Mesendoderm (in vitro differentiated cells): Measurements from ENCODE around the gene POLN.

Experiments
- DNase-seq: peaks from one replicate; pipeline ENCODE4 v3.0.0; 2013
- H2AK5ac ChIP-seq: 2 replicates; pipeline ENCODE4 v1.6.1; 2013; ENCODE audit warnings: low read length, inconsistent platforms
- H2BK120ac ChIP-seq: 2 replicates; pipeline ENCODE4 v1.6.1; 2013; ENCODE audit warnings: low read depth, mild to moderate bottlenecking, low read length, moderate library complexity, mixed read lengths
- H2BK15ac ChIP-seq: replicated peaks from 2 replicates; pipeline ENCODE4 v1.6.1; 2013; ENCODE audit warnings: low read depth, mild to moderate bottlenecking, moderate library complexity
- H2BK5ac ChIP-seq: 2 replicates; pipeline ENCODE4 v1.6.1; 2013; ENCODE audit warnings: low read length, inconsistent platforms
- H3K18ac ChIP-seq: 2 replicates; pipeline ENCODE4 v1.6.1; 2013; ENCODE audit warnings: mild to moderate bottlenecking, low read length, mixed read lengths
- H3K23ac ChIP-seq: one replicate; pipeline ENCODE4 v1.6.1; 2013; ENCODE audit warnings: low read length
- H3K27ac ChIP-seq: 2 replicates; pipeline ENCODE4 v1.5.1; 2013; ENCODE audit warnings: low read depth, mild to moderate bottlenecking, inconsistent platforms, low read length, moderate library complexity
- H3K27me3 ChIP-seq: 2 replicates; pipeline ENCODE4 v1.6.1; 2013; ENCODE audit warnings: low read length, control low read depth, mild to moderate bottlenecking, inconsistent platforms; ENCODE audit not compliant: insufficient read depth, poor library complexity
- H3K36me3 ChIP-seq: 2 replicates; pipeline ENCODE4 v1.6.1; 2013; ENCODE audit warnings: low read length, inconsistent platforms; ENCODE audit not compliant: control insufficient read depth, insufficient read depth
- H3K4ac ChIP-seq: one replicate; pipeline ENCODE4 v1.6.1; 2013; ENCODE audit warnings: low read depth, mild to moderate bottlenecking, low read length, moderate library complexity
- H3K4me1 ChIP-seq: 2 replicates; pipeline ENCODE4 v1.6.1; 2013; ENCODE audit warnings: low read depth, low read length, inconsistent platforms; ENCODE audit not compliant: control insufficient read depth
- H3K4me2 ChIP-seq: 2 replicates; pipeline ENCODE4 v1.6.1; 2013; ENCODE audit warnings: low read length
- H3K4me3 ChIP-seq: 2 replicates; pipeline ENCODE4 v1.5.1; 2013; ENCODE audit warnings: mild to moderate bottlenecking, low read length
- H3K56ac ChIP-seq: one replicate; pipeline ENCODE4 v1.6.1; 2013; ENCODE audit warnings: low read length
- H3K79me1 ChIP-seq: 2 replicates; pipeline ENCODE4 v1.6.1; 2013; ENCODE audit warnings: low read length, inconsistent platforms
- H3K79me2 ChIP-seq: 2 replicates; pipeline ENCODE4 v1.6.1; 2013; ENCODE audit warnings: mild to moderate bottlenecking, low read length; ENCODE audit not compliant: control insufficient read depth, insufficient read depth
- H3K9ac ChIP-seq: 2 replicates; pipeline ENCODE4 v1.6.1; 2013; ENCODE audit warnings: low read length, inconsistent platforms
- H4K5ac ChIP-seq: one replicate; pipeline ENCODE4 v1.6.1; 2013; ENCODE audit warnings: low read length
- H4K8ac ChIP-seq: one replicate; pipeline ENCODE4 v1.6.1; 2013; ENCODE audit warnings: low read depth, mild to moderate bottlenecking, control low read depth, low read length, moderate library complexity
- WGBS: extraction: QIAGEN DNeasy Blood & Tissue Kit; methylation state at CpG from one replicate; pipeline ENCODE4 v1.1.7; 2013; ENCODE audit warnings: low lambda C conversion rate, missing lambda C conversion rate; ENCODE audit not compliant: insufficient coverage; ENCODE audit errors: extremely low coverage; 5-methylcytosine and 5-hydroxymethylcytosine counted together

POLN gene

GRCh38 chr4:2248044-2248780, 6.3 kb upstream of the POLN start:
- H3K56ac ChIP-seq, result no peak overlapping the region
- no peak overlapping the region for H4K5ac ChIP-seq
- no peak overlapping the region for H3K4me3 ChIP-seq
- H3K79me2 ChIP-seq, result no peaks in the 10 kb centered on the region
- no peak overlapping the region for H3K4ac ChIP-seq
- WGBS, result no CpG with 5 or more reads among the region's 21 CpGs
- H3K4me2 ChIP-seq, result no peak overlapping the region
- no peak overlapping the region for H2BK5ac ChIP-seq
- no peaks in the 10 kb centered on the region for H3K4me1 ChIP-seq
- no peak overlapping the region for H3K9ac ChIP-seq
- H3K36me3 ChIP-seq, result no peaks in the 10 kb centered on the region
- H3K79me1 ChIP-seq, result no peaks in the 10 kb centered on the region
- H3K23ac ChIP-seq, result no peak overlapping the region
- no peak overlapping the region for H3K18ac ChIP-seq
- H3K27ac ChIP-seq, result no peak overlapping the region
- H2BK15ac ChIP-seq, result no peak overlapping the region
- H2AK5ac ChIP-seq, result no peak overlapping the region
- DNase-seq, result no peak
- no peak overlapping the region for H2BK120ac ChIP-seq
- no peaks in the 10 kb centered on the region for H3K27me3 ChIP-seq
- no peak overlapping the region for H4K8ac ChIP-seq

- H3K4me1 ChIP-seq, result no peaks in the 10 kb centered on the region
- H2BK15ac ChIP-seq, result no peak overlapping the region
- no peak overlapping the region for H3K23ac ChIP-seq
- no peak overlapping the region for H3K4me2 ChIP-seq
- H3K27ac ChIP-seq, result no peak overlapping the region
- no peak overlapping the region for H4K5ac ChIP-seq
- no peak overlapping the region for H3K4ac ChIP-seq
- H4K8ac ChIP-seq, result no peak overlapping the region
- H3K79me2 ChIP-seq, result no peaks in the 10 kb centered on the region
- DNase-seq, result no peak
- H3K9ac ChIP-seq, result no peak overlapping the region
- no peaks in the 10 kb centered on the region for H3K79me1 ChIP-seq
- H2BK5ac ChIP-seq, result no peak overlapping the region
- no CpG with 5 or more reads among the region's 42 CpGs for WGBS
- no peaks in the 10 kb centered on the region for H3K27me3 ChIP-seq
- no peak overlapping the region for H3K4me3 ChIP-seq
- H3K36me3 ChIP-seq, result no peaks in the 10 kb centered on the region
- no peak overlapping the region for H3K18ac ChIP-seq
- H2AK5ac ChIP-seq, result no peak overlapping the region
- no peak overlapping the region for H3K56ac ChIP-seq
- no peak overlapping the region for H2BK120ac ChIP-seq
Measured at GRCh38 chr4:2247128-2248043, 5.5 kb upstream of the POLN start.

- H3K79me1 ChIP-seq, result no peaks in the 10 kb centered on the region
- no peak overlapping the region for H3K18ac ChIP-seq
- no peaks in the 10 kb centered on the region for H3K36me3 ChIP-seq
- no peak overlapping the region for H4K5ac ChIP-seq
- no peak overlapping the region for H3K4ac ChIP-seq
- WGBS, result no CpG with 5 or more reads among the region's 19 CpGs
- H2BK15ac ChIP-seq, result no peak overlapping the region
- no peak overlapping the region for H4K8ac ChIP-seq
- H3K79me2 ChIP-seq, result peaks cover 1% of the 10 kb centered on the region
- H3K23ac ChIP-seq, result no peak overlapping the region
- H3K56ac ChIP-seq, result no peak overlapping the region
- H2AK5ac ChIP-seq, result no peak overlapping the region
- no peak overlapping the region for H3K4me2 ChIP-seq
- H3K27ac ChIP-seq, result no peak overlapping the region
- H2BK5ac ChIP-seq, result no peak overlapping the region
- H2BK120ac ChIP-seq, result no peak overlapping the region
- H3K9ac ChIP-seq, result no peak overlapping the region
- no peaks in the 10 kb centered on the region for H3K4me1 ChIP-seq
- H3K4me3 ChIP-seq, result no peak overlapping the region
- no peak for DNase-seq
- H3K27me3 ChIP-seq, result no peaks in the 10 kb centered on the region
Measured at GRCh38 chr4:2246384-2247127, 4.6 kb upstream of the POLN start.

- Histone ChIP-seq H3K4me2 (no peak overlapping the region), H3K79me2 (peaks cover 8% of the 10 kb centered on the region), H3K23ac (no peak overlapping the region), H3K4me1 (no peaks in the 10 kb centered on the region), H3K36me3 (no peaks in the 10 kb centered on the region), H4K8ac (no peak overlapping the region), H3K4ac (no peak overlapping the region), H3K56ac (no peak overlapping the region), H3K79me1 (no peaks in the 10 kb centered on the region), H3K27me3 (no peaks in the 10 kb centered on the region), H3K27ac (no peak overlapping the region), H2BK120ac (no peak overlapping the region), H3K9ac (no peak overlapping the region), H2BK15ac (no peak overlapping the region), H2BK5ac (no peak overlapping the region), H4K5ac (no peak overlapping the region), H3K18ac (no peak overlapping the region), H2AK5ac (no peak overlapping the region), H3K4me3 (no peak overlapping the region)
- no peak for DNase-seq
- no CpG with 5 or more reads among the region's 7 CpGs for WGBS
Measured at GRCh38 chr4:2245787-2246275, 3.9 kb upstream of the POLN start.

GRCh38 chr4:2245057-2245786, 3.3 kb upstream of the POLN start:
- Histone ChIP-seq H3K18ac (no peak overlapping the region), H3K56ac (no peak overlapping the region), H3K79me1 (peaks cover 2% of the 10 kb centered on the region), H3K4me3 (no peak overlapping the region), H3K79me2 (peaks cover 14% of the 10 kb centered on the region), H3K36me3 (no peaks in the 10 kb centered on the region), H2AK5ac (no peak overlapping the region), H2BK5ac (no peak overlapping the region), H2BK15ac (no peak overlapping the region), H3K23ac (no peak overlapping the region), H3K4me2 (no peak overlapping the region), H3K4ac (no peak overlapping the region), H4K8ac (no peak overlapping the region), H2BK120ac (no peak overlapping the region), H3K9ac (no peak overlapping the region), H3K27me3 (no peaks in the 10 kb centered on the region), H4K5ac (no peak overlapping the region), H3K4me1 (peaks cover 2% of the 10 kb centered on the region), H3K27ac (no peak overlapping the region)
- no CpG with 5 or more reads among the region's 7 CpGs for WGBS
- DNase-seq, result peak; percentile 43
